NOMO-1 treated with DMSO at 0.1 percent for 48 hours (cell line): ENCODE measurements around the gene TAL1.
A peak's percentile ranks its signal among the peaks of the same experiment; 100 is the strongest.

ENCODE experiments used
- DNase-seq: peaks from one replicate; lab custom pipeline; 2025; ENCODE audit not compliant: unreplicated experiment; lab: John Stamatoyannopoulos, UW

The TAL1 gene

DNA sequence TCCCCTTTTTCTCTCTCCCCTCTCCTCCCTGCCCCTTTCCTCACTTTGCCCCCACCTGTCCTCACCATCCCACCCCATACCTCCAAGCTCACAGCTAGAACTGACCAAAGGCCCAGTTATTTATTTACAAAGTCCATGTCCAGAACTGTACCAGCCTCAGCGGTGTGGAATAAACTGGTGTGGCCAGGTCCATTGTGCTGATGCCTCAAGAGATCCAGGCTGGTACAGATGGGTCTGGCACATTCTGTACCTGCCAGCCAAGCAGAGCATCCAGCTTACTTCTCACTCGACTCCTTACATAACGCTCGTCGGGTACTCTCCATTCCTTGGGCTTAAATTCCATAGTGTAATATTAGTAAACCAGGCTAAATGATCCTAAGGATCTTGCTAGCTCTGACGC is 54.0 kb downstream of the TAL1 start:
- no peak for DNase-seq

DNA sequence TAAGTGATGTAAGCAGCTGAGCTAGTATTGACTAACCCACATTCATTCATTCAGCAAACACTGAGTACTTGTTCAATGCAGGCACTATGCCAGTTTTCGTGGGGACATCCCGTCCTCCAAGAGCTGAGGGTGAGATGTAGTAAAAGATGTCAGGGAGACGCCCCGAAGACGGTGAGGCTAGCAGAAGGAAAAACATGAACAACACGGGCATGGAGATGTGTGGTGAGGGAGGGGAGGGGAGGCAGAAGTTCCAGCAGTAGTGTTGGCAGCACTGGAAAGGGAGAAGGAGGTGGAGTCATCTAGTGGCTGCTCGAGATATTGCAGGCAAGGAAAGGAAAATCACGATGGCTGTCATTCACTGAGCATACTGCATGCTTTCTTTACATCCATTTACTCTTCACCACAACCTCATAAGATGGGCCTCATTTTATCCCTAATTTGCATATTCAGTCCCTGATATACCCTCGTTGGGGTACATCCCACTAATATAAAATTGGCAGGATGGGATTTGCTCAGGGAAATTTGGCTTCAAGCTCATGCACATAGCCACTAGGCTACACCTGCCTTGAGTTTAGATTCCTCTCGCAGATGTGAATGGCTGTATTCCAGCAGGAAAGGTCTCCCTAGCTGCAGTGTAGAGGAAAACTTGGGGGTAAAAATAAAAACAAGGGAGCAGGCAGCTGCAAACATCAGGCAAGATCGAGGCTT is 56.6 kb downstream of the TAL1 start:
- peak; percentile 46 for DNase-seq

DNA sequence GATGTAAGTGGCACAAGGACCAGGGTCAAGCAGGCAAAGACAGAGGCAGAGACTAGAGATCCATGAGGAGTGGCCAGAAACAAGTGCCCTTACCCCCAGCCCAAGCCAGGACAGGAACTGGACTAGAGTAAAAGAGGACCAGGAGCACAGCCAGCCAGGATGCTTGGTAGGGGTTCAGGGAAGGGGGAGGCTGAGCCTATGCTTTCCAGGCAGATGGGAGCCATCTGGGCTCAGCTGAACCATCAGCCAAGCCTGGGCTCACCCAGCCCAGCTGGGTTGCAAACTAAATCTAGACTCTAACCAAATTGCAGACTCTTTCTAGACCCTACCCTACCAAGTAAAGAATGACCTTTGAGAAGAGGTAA is 57.4 kb downstream of the TAL1 start:
- DNase-seq, result no peak

DNA sequence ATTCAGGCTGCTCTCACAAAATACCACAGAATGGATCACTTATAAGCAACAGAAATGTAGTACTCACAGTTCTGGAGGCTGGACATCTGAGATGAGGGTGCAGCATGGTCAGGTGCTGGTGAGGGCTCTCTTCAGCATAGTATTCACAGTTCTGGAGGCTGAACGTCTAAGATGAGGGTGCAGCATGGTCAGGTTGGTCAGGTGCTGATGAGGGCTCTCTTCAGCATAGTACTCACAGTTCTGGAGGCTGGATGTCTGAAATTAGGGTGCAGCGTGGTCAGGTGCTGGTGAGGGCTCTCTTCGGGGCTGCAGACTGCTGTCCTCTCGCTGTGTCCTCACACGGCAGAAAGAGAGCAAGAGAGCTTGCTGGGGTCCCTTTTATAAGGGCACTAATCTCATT is 59.2 kb downstream of the TAL1 start:
- DNase-seq, result no peak
